Transverse colon (tissue), 4 donors: Measurements from ENCODE around the gene LDLRAD4. TPM values are rescaled to one million over a fixed set of nuclear protein-coding genes. Genes with fewer than 3 reads are reported as not detected.

ENCODE experiments used
- DNase-seq: peaks from one replicate; pipeline ENCODE4 v3.0.0-alpha.2; 2019
- H3K27ac ChIP-seq, 4 donors: fragments of 200-600 bp; sonication (generic); 2 replicates each; pipeline ENCODE4 v1.5.1; 2016 to 2018; ENCODE audit warnings: inconsistent platforms in 4 of 4
- H3K27me3 ChIP-seq: fragments of 200-600 bp; sonication (generic); 2 replicates; pipeline ENCODE4 v1.5.1; 2017; ENCODE audit warnings: inconsistent platforms
- H3K36me3 ChIP-seq, 4 donors: fragments of 200-600 bp; sonication (generic); 2 replicates each; pipeline ENCODE4 v1.5.1; 2017 to 2019; ENCODE audit warnings: inconsistent platforms in 4 of 4
- H3K4me1 ChIP-seq, 4 donors: fragments of 200-600 bp; sonication (generic); 2 replicates each; pipeline ENCODE4 v1.5.1; 2017 to 2020; ENCODE audit warnings: inconsistent platforms in 4 of 4
- H3K4me3 ChIP-seq, 4 donors: fragments of 200-600 bp; sonication (generic); 1 replicate in 1 of 4; 2 replicates in 3 of 4; pipeline versions ENCODE4 v1.5.1 to v1.6.1; 2017 to 2019; ENCODE audit warnings: inconsistent platforms in 4 of 4
- H3K9me3 ChIP-seq, 2 donors: fragments of 200-600 bp; sonication (generic); 2 replicates each; pipeline ENCODE4 v1.5.1; 2017 to 2019; ENCODE audit warnings: inconsistent platforms in 2 of 2
- EP300 ChIP-seq: sonication (generic); formaldehyde crosslinking; IDR thresholded peaks from one replicate; pipeline ENCODE4 v1.6.1; 2017; ENCODE audit warnings: antibody characterized with exemption, low read depth
- POLR2A ChIP-seq: fragments of 450-650 bp; IDR thresholded peaks from one replicate; pipeline ENCODE4 v1.6.1; 2016; ENCODE audit warnings: antibody characterized with exemption, mild to moderate bottlenecking, moderate library complexity
- POLR2AphosphoS5 ChIP-seq, 3 donors: sonication (generic); formaldehyde crosslinking; IDR thresholded peaks; one replicate each; pipeline ENCODE4 v1.6.1; 2016; ENCODE audit warnings: antibody characterized with exemption in 3 of 3
- WGBS, 2 donors: methylation state at CpG; one replicate each; pipeline ENCODE4 v1.1.5; 2018; ENCODE audit warnings: low coverage in 1 of 2; 5-methylcytosine and 5-hydroxymethylcytosine counted together
- in situ Hi-C, 4 donors: fragments of 200-750 bp; cut with MboI; loops; one replicate each; pipeline versions ENCODE4 v1.15.0 to v1.15.1; 2017; ENCODE audit warnings: low sequenced_read_pairs in 3 of 4, low pct_ligation_motif_present in 1 of 4, low pct_unique_long_range_greater_than_20kb in 1 of 4
- intact Hi-C: fragments of 100-400 bp; cut with DNase I; formaldehyde crosslinking; loops from one replicate; pipeline ENCODE4 v1.15.1; 2023; ENCODE audit warnings: low total_unique reads
- total RNA-seq, 4 donors: library from RNA; depleted of rRNA; stranded (reverse); fragments of >200 nt; gene quantifications; one replicate each; pipeline ENCODE4 v1.1.0, GENCODE V29; 2016
- TF ChIP-seq, protein P1 (sequence below), 5 experiments: fragments of 200-600 bp in 3 of 5; fragments of 450-650 bp in 2 of 5; sonication (generic) in 3 of 5; IDR thresholded peaks; 1 replicate in 2 of 5; 2 replicates in 3 of 5; pipeline ENCODE4 v1.5.1; 2016 to 2017; ENCODE audit warnings: antibody characterized with exemption in 5 of 5, inconsistent platforms in 3 of 5, mild to moderate bottlenecking in 2 of 5, moderate library complexity in 1 of 5

Gene LDLRAD4
- total RNA-seq, 4 donors from 2014 or later = 34.8 to 277 (median 60.6) TPM

DNA sequence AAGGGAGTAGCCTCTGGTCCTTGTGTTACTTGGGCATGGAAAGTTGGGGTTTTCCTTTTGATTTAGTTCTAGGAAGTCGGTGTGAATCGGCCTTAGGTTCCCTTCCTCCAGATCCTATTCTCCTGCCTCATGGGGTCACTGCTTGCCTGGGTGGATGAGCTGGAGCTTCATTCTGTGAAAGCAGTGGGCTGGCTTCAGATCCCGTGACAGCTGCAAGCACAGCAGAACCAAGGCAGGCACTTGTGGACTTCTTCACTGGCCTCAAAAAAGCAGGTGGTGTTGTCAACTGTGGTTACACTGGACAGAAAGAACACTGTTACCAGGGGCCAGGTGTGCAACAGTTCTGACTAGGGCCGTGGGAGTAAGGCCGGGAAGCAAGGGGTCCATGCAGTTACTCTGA lies 243.4 kb downstream of the LDLRAD4 start:
- intact Hi-C loops (no loop called here), in situ Hi-C loops (no loop called here)
- no peak for DNase-seq
- Histone ChIP-seq H3K27me3 (no peaks in the 10 kb centered on the region), H3K36me3 (no peaks in the 10 kb centered on the region), H3K27ac (no peak overlapping the region), H3K4me1 (peaks cover 0 to 7% (median 1%) of the 10 kb centered on the region in 4 donors), H3K9me3 (no peaks in the 10 kb centered on the region), H3K4me3 (no peak overlapping the region)
- TF ChIP-seq, protein P1, sequence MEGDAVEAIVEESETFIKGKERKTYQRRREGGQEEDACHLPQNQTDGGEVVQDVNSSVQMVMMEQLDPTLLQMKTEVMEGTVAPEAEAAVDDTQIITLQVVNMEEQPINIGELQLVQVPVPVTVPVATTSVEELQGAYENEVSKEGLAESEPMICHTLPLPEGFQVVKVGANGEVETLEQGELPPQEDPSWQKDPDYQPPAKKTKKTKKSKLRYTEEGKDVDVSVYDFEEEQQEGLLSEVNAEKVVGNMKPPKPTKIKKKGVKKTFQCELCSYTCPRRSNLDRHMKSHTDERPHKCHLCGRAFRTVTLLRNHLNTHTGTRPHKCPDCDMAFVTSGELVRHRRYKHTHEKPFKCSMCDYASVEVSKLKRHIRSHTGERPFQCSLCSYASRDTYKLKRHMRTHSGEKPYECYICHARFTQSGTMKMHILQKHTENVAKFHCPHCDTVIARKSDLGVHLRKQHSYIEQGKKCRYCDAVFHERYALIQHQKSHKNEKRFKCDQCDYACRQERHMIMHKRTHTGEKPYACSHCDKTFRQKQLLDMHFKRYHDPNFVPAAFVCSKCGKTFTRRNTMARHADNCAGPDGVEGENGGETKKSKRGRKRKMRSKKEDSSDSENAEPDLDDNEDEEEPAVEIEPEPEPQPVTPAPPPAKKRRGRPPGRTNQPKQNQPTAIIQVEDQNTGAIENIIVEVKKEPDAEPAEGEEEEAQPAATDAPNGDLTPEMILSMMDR (IDR thresholded peaks at IDR 0.05) = no peak
- TF ChIP-seq EP300 (no peak), POLR2AphosphoS5 (IDR thresholded peaks at IDR 0.05) (no peak), POLR2A (no peak)
- 79 to 100% methylated on average over 2 to 5 of the region's 5 CpGs for WGBS, 2 donors

DNA sequence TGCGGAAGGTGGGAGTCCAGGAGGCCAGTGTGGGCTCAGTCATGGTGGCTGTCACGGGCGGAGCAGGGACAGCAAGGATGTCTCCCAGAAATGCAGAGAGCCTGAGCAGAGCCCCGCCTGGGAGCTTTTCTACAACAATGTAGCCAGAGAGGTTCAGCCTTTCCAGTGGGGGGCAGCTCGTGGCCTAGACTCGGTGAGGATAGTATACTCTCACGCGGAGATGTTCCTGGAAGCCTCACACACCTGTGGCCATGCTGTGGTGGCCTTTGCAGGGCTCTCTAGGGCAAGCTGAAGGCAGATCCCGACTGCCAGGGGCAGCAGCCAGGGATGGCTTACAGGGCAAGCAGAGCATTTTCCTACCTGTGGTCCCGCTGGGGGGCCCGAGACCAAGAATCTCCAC lies 244.1 kb downstream of the LDLRAD4 start:
- Histone ChIP-seq H3K36me3 (no peaks in the 10 kb centered on the region), H3K4me1 (peaks cover 0 to 7% (median 1%) of the 10 kb centered on the region in 4 donors), H3K27me3 (no peaks in the 10 kb centered on the region), H3K27ac (no peak overlapping the region), H3K9me3 (no peaks in the 10 kb centered on the region), H3K4me3 (no peak overlapping the region)
- 93 to 99% methylated on average over 3 to 7 of the region's 11 CpGs for WGBS, 2 donors
- in situ Hi-C loops (no loop called here), intact Hi-C loops (no loop called here)
- TF ChIP-seq EP300 (no peak), POLR2A (no peak), POLR2AphosphoS5 (IDR thresholded peaks at IDR 0.05) (no peak)
- TF ChIP-seq, protein P1 (IDR thresholded peaks at IDR 0.05) = no peak
- DNase-seq = no peak

DNA sequence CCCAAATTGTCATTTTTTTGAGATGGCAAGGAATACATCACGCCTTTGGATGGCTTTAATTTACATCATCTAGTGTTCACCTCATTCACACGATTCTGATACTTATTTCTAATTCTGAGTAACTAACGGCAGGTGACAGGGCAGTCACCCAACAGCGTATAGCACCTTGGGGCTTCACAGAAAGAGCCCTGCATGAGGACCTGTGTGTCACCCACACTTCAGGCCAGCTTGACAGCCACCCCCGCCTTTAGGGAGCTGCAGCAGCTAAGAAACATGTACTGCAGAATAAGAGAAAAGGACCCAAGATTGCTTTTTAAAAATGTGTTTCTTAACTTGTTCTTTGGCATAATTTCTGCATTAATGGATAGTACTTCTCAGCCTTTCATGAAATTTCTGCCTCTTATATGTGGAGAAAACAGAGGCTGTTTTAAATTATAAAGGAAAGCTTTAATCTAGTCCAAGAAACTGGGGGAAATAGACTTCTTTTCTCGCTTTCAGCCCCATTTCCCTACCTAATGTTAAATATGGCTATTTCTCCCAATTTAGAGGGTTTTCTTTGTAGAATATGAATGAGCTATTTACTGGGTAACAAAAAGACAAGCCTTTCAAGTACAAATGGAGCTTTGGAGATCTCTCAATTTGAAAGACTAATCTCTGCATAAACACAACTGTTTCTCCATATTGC lies 245.1 kb downstream of the LDLRAD4 start:
- 84 to 89% methylated on average over 6 of the region's 6 CpGs for WGBS, 2 donors
- TF ChIP-seq EP300 (no peak), POLR2A (no peak), POLR2AphosphoS5 (IDR thresholded peaks at IDR 0.05) (no peak)
- TF ChIP-seq, protein P1 (IDR thresholded peaks at IDR 0.05) = no peak
- Histone ChIP-seq H3K4me1 (peaks cover 0 to 7% (median 1%) of the 10 kb centered on the region in 4 donors), H3K4me3 (no peak overlapping the region), H3K36me3 (no peaks in the 10 kb centered on the region), H3K27me3 (no peaks in the 10 kb centered on the region), H3K9me3 (no peaks in the 10 kb centered on the region), H3K27ac (no peak overlapping the region)
- in situ Hi-C loops (no loop called here), intact Hi-C loops (no loop called here)
- no peak for DNase-seq

DNA sequence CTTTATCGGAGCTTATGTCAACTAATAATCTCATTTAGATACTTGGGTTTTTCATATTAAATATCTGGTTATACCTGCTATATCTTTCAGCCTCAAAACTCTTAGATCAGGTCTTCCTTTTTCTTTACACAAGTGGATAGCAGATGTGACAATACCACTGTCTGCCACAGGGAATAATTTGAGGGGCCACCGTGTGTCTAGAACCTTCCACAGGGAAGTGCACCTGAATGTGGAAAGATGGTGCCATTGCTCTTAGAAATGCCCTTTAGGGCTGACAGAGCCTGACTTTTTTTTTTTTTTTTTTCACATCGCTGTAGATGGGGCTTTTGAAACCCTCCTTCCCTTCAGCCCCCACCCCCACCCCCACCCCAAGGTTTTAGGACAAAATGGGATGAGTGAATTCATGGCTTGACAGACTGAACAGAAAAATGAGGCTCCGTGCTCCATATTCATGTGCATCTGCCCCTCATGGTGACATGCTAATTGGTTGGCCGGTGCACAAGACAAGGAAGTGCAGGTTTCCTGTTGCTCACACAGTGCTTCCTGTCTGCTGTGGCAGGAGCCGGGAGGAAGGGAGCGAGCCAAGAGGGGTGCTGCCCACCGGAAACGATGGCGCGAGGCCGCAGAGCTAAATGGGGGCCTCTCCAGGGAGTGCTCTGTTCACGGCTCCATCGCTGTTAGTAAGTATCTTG lies 246.0 kb downstream of the LDLRAD4 start:
- WGBS, 2 donors = 71 to 77% methylated on average over 5 to 14 of the region's 14 CpGs
- H3K27me3 ChIP-seq = no peaks in the 10 kb centered on the region
- no peaks in the 10 kb centered on the region for H3K36me3 ChIP-seq
- in situ Hi-C loops (no loop called here), intact Hi-C loops (no loop called here)
- peak in 2 of 3 donors; percentile 33 for TF ChIP-seq POLR2AphosphoS5 (IDR thresholded peaks at IDR 0.05)
- no peak for TF ChIP-seq POLR2A
- no peak for TF ChIP-seq EP300
- TF ChIP-seq, protein P1 (IDR thresholded peaks at IDR 0.05) = no peak
- H3K27ac ChIP-seq = peak overlapping the region; percentile 28 to 46 (median 35)
- no peaks in the 10 kb centered on the region for H3K9me3 ChIP-seq
- H3K4me1 ChIP-seq = peaks cover 0 to 7% (median 1%) of the 10 kb centered on the region in 4 donors
- peak overlapping the region in 1 of 4 donors; percentile 25 for H3K4me3 ChIP-seq
- DNase-seq = peak; percentile 59
